Brain microvascular endothelial cell (primary cell): ENCODE measurements around the gene GALNT18.

Source experiments
- DNase-seq: peaks from one replicate; pipeline ENCODE4 v3.0.0-alpha.2; 2020
- H3K27ac ChIP-seq: fragments of 250-450 bp; sonication (Bioruptor Pico); 2 replicates; pipeline ENCODE4 v1.5.1; 2020; ENCODE audit warnings: mild to moderate bottlenecking, moderate library complexity
- H3K27me3 ChIP-seq: fragments of 250-450 bp; sonication (Bioruptor Pico); replicated peaks from 2 replicates; pipeline ENCODE4 v1.5.1; 2020; ENCODE audit warnings: mild to moderate bottlenecking
- H3K36me3 ChIP-seq: fragments of 250-450 bp; sonication (Bioruptor Pico); replicated peaks from 2 replicates; pipeline ENCODE4 v1.5.1; 2020; ENCODE audit warnings: mild to moderate bottlenecking
- H3K4me3 ChIP-seq: 2 replicates; pipeline ENCODE4 v1.5.1; 2011; ENCODE audit warnings: low read depth, mild to moderate bottlenecking, control low read depth, low read length, moderate library complexity
- CTCF ChIP-seq: IDR thresholded peaks from 2 replicates; pipeline ENCODE4 v1.5.1; 2011; ENCODE audit warnings: low read depth, mild to moderate bottlenecking, moderate library complexity, low read length, control low read depth, inconsistent platforms; ENCODE audit errors: missing control alignments
- in situ Hi-C: cut with HindIII; loops from 2 replicates; pipeline ENCODE4 v1.10.0; 2017; ENCODE audit warnings: low sequenced_read_pairs, low pct_ligation_motif_present

GALNT18 gene

DNA sequence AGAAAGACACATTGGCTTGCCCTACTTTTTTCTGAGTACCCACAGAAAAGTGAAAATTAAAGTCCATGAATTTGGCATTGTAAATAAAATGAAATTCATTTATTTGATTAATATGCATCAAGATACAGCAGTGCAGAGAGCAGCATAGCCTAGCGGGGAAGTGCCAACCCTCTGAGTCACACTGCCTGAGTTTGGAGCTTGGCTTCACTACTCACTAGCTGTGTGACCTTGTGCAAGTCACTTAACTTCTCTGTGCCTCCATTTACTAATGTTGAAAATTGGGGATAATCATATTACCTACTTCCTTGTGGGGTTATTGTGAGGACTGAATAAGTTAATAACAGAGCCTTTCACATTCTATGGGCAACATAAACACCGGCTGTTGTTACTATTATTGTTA is 157.2 kb downstream of the GALNT18 start:
- H3K27ac ChIP-seq = no peak overlapping the region
- H3K4me3 ChIP-seq = no peak overlapping the region
- H3K36me3 ChIP-seq = no peaks in the 10 kb centered on the region
- peak; percentile 16 for DNase-seq
- peaks cover 3% of the 10 kb centered on the region for H3K27me3 ChIP-seq
- TF ChIP-seq CTCF = no peak
- in situ Hi-C loops = no loop called here

DNA sequence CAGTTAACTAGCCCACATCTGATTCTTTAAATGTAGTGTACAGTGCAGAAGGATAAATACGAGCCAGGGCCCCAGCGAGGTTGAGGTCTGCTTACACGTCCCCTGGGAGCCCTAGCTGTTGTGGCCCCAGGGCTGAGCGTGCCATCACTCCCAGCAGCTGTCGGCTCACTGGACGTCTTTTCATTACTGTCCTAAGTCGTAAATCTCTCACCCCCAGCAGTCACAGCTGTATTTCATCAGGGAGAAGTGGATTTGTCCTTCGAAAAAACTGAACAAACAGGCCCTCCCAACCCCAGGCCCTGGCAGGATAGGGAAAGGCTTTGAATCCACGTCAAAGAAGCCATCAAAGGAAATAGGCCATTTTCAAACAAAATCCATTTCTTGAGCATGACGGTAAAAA is 158.4 kb downstream of the GALNT18 start:
- H3K4me3 ChIP-seq = no peak overlapping the region
- peaks cover 3% of the 10 kb centered on the region for H3K27me3 ChIP-seq
- TF ChIP-seq CTCF = no peak
- H3K27ac ChIP-seq = no peak overlapping the region
- DNase-seq = peak; percentile 2
- H3K36me3 ChIP-seq = no peaks in the 10 kb centered on the region
- in situ Hi-C loops = no loop called here

GRCh38 chr11:11461473-11461872 is 160.3 kb downstream of the GALNT18 start:
- in situ Hi-C loops = no loop called here
- H3K36me3 ChIP-seq = no peaks in the 10 kb centered on the region

DNA sequence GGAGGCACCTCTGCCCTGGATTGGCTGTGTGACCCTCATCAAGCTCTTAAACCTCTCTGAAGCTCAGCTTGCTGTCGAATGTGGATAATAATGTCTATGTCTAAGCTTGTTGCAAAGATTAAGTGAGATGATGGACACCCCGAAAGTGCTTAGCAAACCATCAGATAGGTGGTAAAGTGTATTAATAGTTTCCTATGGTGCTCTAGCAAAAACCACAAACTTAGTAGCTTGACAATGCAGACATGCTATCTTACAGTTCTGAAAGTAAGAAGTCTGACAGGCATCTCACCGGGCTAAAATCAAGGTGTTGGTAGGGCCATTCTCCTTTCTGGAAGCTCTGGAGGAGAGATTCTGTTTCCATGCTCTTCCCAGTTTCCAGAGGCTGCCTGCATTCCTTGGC is 162.2 kb downstream of the GALNT18 start:
- Histone ChIP-seq H3K36me3 (no peaks in the 10 kb centered on the region), H3K27me3 (peaks cover 6% of the 10 kb centered on the region), H3K4me3 (no peak overlapping the region), H3K27ac (no peak overlapping the region)
- in situ Hi-C loops = no loop called here
- no peak for TF ChIP-seq CTCF
- DNase-seq = no peak

More at GRCh38 chr11:11461473-11461872, 160.3 kb downstream of the GALNT18 start:
- no peak for DNase-seq
- Histone ChIP-seq H3K27me3 (peaks cover 3% of the 10 kb centered on the region), H3K4me3 (no peak overlapping the region), H3K27ac (no peak overlapping the region)
- TF ChIP-seq CTCF = no peak

DNA sequence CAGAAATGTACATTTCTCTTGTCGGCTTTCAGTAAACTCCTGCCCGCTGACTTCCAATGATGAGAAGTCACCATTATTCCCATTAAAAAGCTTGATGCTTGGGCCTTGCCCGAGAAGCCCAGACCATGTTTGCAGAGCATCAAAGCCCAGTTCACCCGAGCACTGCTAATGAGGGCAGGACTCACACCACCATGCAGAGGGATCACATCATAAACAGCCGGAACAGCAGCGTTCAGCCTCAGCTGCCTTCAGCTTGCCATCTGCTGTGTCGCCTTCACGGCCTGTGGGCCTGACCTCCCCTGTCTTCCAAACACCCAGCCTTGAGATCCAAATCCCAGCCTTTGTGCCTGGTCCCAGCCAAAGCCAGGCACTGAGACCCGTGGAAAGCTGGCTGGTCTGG is 163.3 kb downstream of the GALNT18 start:
- Histone ChIP-seq H3K4me3 (no peak overlapping the region), H3K36me3 (no peaks in the 10 kb centered on the region), H3K27ac (no peak overlapping the region), H3K27me3 (peaks cover 8% of the 10 kb centered on the region)
- in situ Hi-C loops = no loop called here
- no peak for DNase-seq
- no peak for TF ChIP-seq CTCF

DNA sequence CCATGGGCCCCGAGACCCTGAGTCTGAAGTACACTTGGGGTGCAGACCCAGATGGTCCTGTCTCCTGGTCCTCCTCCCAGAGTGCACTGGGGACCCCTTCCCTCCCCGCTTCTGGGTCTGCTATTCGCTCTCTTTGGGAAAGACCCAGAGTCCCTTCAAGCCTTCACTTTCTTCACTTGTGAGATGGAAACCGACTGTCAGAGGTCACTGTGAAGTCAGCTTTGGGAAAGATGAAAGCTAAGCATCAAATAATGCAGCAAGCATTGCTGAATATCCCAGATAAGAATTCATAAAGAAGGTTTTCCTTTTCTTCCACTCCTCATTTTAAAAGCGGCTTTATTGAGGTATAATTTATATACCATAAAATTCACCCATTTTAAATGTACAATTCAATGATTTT is 163.8 kb downstream of the GALNT18 start:
- in situ Hi-C loops = no loop called here
- Histone ChIP-seq H3K4me3 (no peak overlapping the region), H3K36me3 (no peaks in the 10 kb centered on the region), H3K27ac (no peak overlapping the region), H3K27me3 (peaks cover 8% of the 10 kb centered on the region)
- DNase-seq = no peak
- TF ChIP-seq CTCF = no peak
